HepG2 (cell line): Measurements from ENCODE around the gene HELLS. TPM values are rescaled to one million over a fixed set of nuclear protein-coding genes. Genes with fewer than 3 reads are reported as not detected.

Source experiments
- FOXA3 ChIP-seq: IDR thresholded peaks from 2 replicates; pipeline ENCODE4 v1.6.1; 2016; ENCODE audit warnings: missing genetic modification reagents, missing compliant biosample characterization
- HDAC6 ChIP-seq: fragments of 200-600 bp; sonication (generic); IDR thresholded peaks from 2 replicates; pipeline ENCODE4 v1.7.0; 2017; ENCODE audit warnings: mild to moderate bottlenecking, antibody characterized with exemption, low read length, low read depth
- KLF11 ChIP-seq: IDR thresholded peaks from 2 replicates; pipeline ENCODE4 v1.6.1; 2016; ENCODE audit warnings: missing compliant biosample characterization
- MXD4 ChIP-seq: IDR thresholded peaks from 2 replicates; pipeline ENCODE4 v1.6.1; 2016; ENCODE audit warnings: mild to moderate bottlenecking, missing biosample characterization, missing genetic modification reagents
- PITX1 ChIP-seq: sonication (generic); formaldehyde crosslinking; IDR thresholded peaks from 2 replicates; pipeline ENCODE4 v1.5.1; 2020; ENCODE audit warnings: mild to moderate bottlenecking, missing genetic modification reagents
- ZNF263 ChIP-seq: sonication (generic); formaldehyde crosslinking; IDR thresholded peaks from 2 replicates; pipeline ENCODE4 v1.4.0; 2020; ENCODE audit warnings: missing genetic modification reagents
- ZNF737 ChIP-seq: sonication (generic); formaldehyde crosslinking; IDR thresholded peaks from 2 replicates; pipeline ENCODE4 v1.5.0; 2020; ENCODE audit warnings: missing genetic modification reagents, mild to moderate bottlenecking, borderline replicate concordance
- ZNF768 ChIP-seq: sonication (generic); formaldehyde crosslinking; IDR thresholded peaks from 2 replicates; pipeline ENCODE4 v1.4.0; 2020; ENCODE audit warnings: missing genetic modification reagents
- polyA plus RNA-seq, 8 experiments: library from polyadenylated mRNA; depleted of rRNA in 3 of 8; stranded (reverse) in 7 of 8; unstranded in 1 of 8; fragments of >200 nt; fragmentation: Illumina TruSeq in 4 of 8; extraction: Trizol in 4 of 8; gene quantifications; 2 replicates each; pipeline versions ENCODE4 v1.2.1 to v1.2.3, GENCODE V29; 2011 to 2016; ENCODE audit warnings: low read depth in 4 of 8, missing spikeins in 1 of 8, mixed read lengths in 1 of 8; ENCODE audit not compliant: insufficient read depth in 1 of 8
- total RNA-seq, 5 experiments: library from RNA; depleted of rRNA; stranded (reverse); fragments of >200 nt; fragmentation: Illumina TruSeq; extraction: Trizol; gene quantifications; 2 replicates each; pipeline ENCODE4 v1.2.3, GENCODE V29; 2016; ENCODE audit warnings: low read depth in 1 of 5
- TF ChIP-seq, protein P1 (sequence below): sonication (generic); formaldehyde crosslinking; IDR thresholded peaks from 2 replicates; pipeline ENCODE4 v1.5.0; 2020; ENCODE audit warnings: mild to moderate bottlenecking, missing genetic modification reagents, borderline replicate concordance
- TF ChIP-seq, protein P2 (sequence below): sonication (generic); formaldehyde crosslinking; IDR thresholded peaks from 2 replicates; pipeline ENCODE4 v1.4.0; 2020; ENCODE audit warnings: missing genetic modification reagents, borderline replicate concordance
- TF ChIP-seq, protein P3 (sequence below): sonication (generic); formaldehyde crosslinking; conservative IDR thresholded peaks from 2 replicates; pipeline ENCODE4 v1.8.1; 2023; ENCODE audit warnings: missing genetic modification reagents
- TF ChIP-seq, protein P4 (sequence below): conservative IDR thresholded peaks from 2 replicates; pipeline ENCODE4 v1.6.1; 2018; ENCODE audit warnings: missing genetic modification reagents
- TF ChIP-seq, protein P5 (sequence below): sonication (generic); formaldehyde crosslinking; IDR thresholded peaks from 2 replicates; pipeline ENCODE4 v1.5.1; 2020; ENCODE audit warnings: missing genetic modification reagents, mild to moderate bottlenecking, borderline replicate concordance

Gene HELLS
- total and polyA plus RNA-seq, 2 of the 13 experiments (the other 11 are each of a cell fraction or from before 2014, with no cell fraction given) = 22.6 to 84.6 TPM

DNA sequence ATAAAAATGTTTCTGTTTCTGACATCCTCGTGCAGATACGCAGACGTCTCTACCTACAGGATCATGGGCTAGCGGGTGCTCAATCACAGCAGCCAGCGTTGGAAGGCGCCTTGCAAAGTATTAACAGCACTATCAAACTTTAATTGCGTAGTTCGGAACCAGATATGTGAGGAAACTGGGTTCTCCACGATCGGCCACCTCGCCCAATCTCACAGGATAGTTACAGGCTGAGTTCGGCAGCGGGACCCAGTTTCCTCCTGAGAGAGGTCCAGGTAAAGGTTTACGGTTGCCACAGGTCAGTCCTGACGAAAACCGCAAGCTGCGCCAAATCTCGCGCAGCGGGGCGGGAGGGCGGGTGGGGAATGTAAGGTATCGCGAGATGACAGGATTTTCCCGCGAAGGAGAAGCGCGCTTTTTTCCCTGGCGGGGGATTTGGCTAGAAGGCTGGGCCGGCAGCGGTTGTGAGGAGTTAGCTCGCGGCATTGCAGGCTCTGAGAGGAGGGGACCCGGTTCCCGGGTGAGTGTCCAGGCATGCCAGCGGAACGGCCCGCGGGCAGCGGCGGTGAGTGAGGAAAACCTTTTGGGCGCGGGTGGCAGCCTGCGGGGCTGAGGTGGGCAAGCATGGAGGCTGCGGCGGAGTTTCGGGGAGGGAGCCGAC lies at the start of gene HELLS (continued):
- TF ChIP-seq, protein P1, sequence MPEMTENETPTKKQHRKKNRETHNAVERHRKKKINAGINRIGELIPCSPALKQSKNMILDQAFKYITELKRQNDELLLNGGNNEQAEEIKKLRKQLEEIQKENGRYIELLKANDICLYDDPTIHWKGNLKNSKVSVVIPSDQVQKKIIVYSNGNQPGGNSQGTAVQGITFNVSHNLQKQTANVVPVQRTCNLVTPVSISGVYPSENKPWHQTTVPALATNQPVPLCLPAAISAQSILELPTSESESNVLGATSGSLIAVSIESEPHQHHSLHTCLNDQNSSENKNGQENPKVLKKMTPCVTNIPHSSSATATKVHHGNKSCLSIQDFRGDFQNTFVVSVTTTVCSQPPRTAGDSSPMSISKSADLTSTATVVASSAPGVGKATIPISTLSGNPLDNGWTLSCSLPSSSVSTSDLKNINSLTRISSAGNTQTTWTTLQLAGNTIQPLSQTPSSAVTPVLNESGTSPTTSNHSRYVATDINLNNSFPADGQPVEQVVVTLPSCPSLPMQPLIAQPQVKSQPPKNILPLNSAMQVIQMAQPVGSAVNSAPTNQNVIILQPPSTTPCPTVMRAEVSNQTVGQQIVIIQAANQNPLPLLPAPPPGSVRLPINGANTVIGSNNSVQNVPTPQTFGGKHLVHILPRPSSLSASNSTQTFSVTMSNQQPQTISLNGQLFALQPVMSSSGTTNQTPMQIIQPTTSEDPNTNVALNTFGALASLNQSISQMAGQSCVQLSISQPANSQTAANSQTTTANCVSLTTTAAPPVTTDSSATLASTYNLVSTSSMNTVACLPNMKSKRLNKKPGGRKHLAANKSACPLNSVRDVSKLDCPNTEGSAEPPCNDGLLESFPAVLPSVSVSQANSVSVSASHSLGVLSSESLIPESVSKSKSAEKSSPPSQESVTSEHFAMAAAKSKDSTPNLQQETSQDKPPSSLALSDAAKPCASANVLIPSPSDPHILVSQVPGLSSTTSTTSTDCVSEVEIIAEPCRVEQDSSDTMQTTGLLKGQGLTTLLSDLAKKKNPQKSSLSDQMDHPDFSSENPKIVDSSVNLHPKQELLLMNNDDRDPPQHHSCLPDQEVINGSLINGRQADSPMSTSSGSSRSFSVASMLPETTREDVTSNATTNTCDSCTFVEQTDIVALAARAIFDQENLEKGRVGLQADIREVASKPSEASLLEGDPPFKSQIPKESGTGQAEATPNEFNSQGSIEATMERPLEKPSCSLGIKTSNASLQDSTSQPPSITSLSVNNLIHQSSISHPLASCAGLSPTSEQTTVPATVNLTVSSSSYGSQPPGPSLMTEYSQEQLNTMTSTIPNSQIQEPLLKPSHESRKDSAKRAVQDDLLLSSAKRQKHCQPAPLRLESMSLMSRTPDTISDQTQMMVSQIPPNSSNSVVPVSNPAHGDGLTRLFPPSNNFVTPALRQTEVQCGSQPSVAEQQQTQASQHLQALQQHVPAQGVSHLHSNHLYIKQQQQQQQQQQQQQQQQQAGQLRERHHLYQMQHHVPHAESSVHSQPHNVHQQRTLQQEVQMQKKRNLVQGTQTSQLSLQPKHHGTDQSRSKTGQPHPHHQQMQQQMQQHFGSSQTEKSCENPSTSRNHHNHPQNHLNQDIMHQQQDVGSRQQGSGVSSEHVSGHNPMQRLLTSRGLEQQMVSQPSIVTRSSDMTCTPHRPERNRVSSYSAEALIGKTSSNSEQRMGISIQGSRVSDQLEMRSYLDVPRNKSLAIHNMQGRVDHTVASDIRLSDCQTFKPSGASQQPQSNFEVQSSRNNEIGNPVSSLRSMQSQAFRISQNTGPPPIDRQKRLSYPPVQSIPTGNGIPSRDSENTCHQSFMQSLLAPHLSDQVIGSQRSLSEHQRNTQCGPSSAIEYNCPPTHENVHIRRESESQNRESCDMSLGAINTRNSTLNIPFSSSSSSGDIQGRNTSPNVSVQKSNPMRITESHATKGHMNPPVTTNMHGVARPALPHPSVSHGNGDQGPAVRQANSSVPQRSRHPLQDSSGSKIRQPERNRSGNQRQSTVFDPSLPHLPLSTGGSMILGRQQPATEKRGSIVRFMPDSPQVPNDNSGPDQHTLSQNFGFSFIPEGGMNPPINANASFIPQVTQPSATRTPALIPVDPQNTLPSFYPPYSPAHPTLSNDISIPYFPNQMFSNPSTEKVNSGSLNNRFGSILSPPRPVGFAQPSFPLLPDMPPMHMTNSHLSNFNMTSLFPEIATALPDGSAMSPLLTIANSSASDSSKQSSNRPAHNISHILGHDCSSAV (CRISPR knock-in tag) = no peak
- TF ChIP-seq, protein P2, sequence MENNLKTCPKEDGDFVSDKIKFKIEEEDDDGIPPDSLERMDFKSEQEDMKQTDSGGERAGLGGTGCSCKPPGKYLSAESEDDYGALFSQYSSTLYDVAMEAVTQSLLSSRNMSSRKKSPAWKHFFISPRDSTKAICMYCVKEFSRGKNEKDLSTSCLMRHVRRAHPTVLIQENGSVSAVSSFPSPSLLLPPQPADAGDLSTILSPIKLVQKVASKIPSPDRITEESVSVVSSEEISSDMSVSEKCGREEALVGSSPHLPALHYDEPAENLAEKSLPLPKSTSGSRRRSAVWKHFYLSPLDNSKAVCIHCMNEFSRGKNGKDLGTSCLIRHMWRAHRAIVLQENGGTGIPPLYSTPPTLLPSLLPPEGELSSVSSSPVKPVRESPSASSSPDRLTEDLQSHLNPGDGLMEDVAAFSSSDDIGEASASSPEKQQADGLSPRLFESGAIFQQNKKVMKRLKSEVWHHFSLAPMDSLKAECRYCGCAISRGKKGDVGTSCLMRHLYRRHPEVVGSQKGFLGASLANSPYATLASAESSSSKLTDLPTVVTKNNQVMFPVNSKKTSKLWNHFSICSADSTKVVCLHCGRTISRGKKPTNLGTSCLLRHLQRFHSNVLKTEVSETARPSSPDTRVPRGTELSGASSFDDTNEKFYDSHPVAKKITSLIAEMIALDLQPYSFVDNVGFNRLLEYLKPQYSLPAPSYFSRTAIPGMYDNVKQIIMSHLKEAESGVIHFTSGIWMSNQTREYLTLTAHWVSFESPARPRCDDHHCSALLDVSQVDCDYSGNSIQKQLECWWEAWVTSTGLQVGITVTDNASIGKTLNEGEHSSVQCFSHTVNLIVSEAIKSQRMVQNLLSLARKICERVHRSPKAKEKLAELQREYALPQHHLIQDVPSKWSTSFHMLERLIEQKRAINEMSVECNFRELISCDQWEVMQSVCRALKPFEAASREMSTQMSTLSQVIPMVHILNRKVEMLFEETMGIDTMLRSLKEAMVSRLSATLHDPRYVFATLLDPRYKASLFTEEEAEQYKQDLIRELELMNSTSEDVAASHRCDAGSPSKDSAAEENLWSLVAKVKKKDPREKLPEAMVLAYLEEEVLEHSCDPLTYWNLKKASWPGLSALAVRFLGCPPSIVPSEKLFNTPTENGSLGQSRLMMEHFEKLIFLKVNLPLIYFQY = peak; percentile 84
- TF ChIP-seq HDAC6 (no peak), ZNF263 (CRISPR knock-in tag) (no peak), ZNF737 (no peak), PITX1 (CRISPR knock-in tag) (peak; percentile 29; the same call in 1 of the 2 replicates), ZNF768 (CRISPR knock-in tag) (peak; percentile 77; the same call in 1 of the 2 replicates), FOXA3 (no peak), KLF11 (no peak), MXD4 (0 out of 2 replicates have a peak, but pooled peaks have one; percentile 57)
- TF ChIP-seq, protein P3, sequence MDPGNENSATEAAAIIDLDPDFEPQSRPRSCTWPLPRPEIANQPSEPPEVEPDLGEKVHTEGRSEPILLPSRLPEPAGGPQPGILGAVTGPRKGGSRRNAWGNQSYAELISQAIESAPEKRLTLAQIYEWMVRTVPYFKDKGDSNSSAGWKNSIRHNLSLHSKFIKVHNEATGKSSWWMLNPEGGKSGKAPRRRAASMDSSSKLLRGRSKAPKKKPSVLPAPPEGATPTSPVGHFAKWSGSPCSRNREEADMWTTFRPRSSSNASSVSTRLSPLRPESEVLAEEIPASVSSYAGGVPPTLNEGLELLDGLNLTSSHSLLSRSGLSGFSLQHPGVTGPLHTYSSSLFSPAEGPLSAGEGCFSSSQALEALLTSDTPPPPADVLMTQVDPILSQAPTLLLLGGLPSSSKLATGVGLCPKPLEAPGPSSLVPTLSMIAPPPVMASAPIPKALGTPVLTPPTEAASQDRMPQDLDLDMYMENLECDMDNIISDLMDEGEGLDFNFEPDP (CRISPR knock-in tag) = 0 out of 2 replicates have a peak, but pooled peaks have one; percentile 60
- TF ChIP-seq, protein P4, sequence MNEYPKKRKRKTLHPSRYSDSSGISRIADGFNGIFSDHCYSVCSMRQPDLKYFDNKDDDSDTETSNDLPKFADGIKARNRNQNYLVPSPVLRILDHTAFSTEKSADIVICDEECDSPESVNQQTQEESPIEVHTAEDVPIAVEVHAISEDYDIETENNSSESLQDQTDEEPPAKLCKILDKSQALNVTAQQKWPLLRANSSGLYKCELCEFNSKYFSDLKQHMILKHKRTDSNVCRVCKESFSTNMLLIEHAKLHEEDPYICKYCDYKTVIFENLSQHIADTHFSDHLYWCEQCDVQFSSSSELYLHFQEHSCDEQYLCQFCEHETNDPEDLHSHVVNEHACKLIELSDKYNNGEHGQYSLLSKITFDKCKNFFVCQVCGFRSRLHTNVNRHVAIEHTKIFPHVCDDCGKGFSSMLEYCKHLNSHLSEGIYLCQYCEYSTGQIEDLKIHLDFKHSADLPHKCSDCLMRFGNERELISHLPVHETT (CRISPR knock-in tag) = 0 out of 2 replicates have a peak, but pooled peaks have one; percentile 43
- TF ChIP-seq, protein P5, sequence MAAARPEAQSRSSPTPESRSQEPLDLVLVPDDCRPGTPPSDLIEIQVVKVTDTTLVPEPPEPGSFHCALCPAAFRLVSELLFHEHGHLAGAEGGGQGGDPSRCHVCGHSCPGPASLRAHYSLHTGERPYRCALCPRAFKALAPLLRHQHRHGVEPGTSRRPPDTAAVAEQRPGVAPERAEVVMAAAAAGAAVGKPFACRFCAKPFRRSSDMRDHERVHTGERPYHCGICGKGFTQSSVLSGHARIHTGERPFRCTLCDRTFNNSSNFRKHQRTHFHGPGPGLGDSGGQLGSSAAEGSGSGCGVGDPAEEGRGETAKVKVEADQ = peak; percentile 52; the same call in 1 of the 2 replicates
